Uterus (tissue), 2 donors: Measurements from ENCODE around the gene GATAD2A.

Experiments
- CTCF ChIP-seq, 4 experiments: fragments of 200-600 bp in 2 of 4; fragments of 450-650 bp in 2 of 4; sonication (generic) in 2 of 4; IDR thresholded peaks; one replicate each; pipeline ENCODE4 v1.5.1; 2016 to 2019; ENCODE audit warnings: antibody characterized with exemption in 4 of 4, mild to moderate bottlenecking in 2 of 4, moderate library complexity in 1 of 4
- POLR2A ChIP-seq, 2 donors: fragments of 450-650 bp; IDR thresholded peaks; one replicate each; pipeline ENCODE4 v1.6.1; 2016; ENCODE audit warnings: antibody characterized with exemption in 2 of 2, mild to moderate bottlenecking in 1 of 2, moderate library complexity in 1 of 2

GRCh38 chr19:19485998-19486290 is 80.5 kb downstream of the GATAD2A start:
- TF ChIP-seq CTCF (IDR thresholded peaks at IDR 0.05) = no peak
- no peak for TF ChIP-seq POLR2A (IDR thresholded peaks at IDR 0.05)
